ENCODE measurements around the gene CDH23.

The CDH23 gene

DNA sequence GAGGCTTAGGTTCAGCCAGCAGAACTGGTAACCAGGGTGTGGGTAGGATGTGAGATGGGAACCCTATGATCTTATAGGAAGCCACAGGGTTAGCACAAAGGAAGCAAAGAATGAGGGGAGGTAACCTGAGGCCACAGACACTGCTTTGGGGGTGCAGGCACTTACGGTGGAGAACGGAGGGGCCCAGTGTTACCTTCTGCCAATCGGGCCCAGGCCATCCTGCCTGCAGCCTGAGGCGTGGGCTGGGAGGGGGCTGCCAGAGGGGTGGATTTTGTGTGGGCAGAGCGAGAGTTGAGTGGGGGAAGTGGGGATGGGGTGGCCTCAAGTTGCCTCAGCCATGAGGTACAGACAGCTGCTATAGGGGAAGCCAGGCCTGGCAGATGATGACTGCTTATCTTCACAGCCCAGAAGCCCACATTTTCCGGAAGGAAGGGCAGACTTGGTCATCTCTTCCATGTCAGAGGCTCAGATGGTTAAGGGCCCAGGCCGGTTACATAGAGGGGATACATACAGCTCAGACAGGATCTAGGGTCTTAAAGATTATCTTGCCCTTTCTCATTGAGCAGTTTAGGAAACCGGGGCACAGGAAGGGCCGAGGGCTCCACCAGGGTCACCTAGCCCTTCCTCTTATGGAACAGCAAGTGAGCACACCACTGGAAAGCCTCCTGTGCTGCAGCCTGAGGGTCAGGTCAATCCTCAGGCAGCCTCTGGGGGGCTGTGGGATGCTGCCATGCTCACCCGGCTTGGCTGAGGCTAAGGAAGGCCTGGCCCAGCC, 401.0 kb downstream of the CDH23 start:
- H3K9ac ChIP-seq (ENCODE audit: low read length): no peak overlapping the region
- H3K4me1 ChIP-seq (ENCODE audit: low read length): no peaks in the 10 kb centered on the region
- H3K9me3 ChIP-seq (replicated peaks; ENCODE audit: insufficient read depth, low read length): no peaks in the 10 kb centered on the region
- no peak overlapping the region for H2AFZ ChIP-seq (ENCODE audit: low read length)
- no peak overlapping the region for H3K4me2 ChIP-seq (ENCODE audit: low read depth, low read length)
- TF ChIP-seq, protein P1, sequence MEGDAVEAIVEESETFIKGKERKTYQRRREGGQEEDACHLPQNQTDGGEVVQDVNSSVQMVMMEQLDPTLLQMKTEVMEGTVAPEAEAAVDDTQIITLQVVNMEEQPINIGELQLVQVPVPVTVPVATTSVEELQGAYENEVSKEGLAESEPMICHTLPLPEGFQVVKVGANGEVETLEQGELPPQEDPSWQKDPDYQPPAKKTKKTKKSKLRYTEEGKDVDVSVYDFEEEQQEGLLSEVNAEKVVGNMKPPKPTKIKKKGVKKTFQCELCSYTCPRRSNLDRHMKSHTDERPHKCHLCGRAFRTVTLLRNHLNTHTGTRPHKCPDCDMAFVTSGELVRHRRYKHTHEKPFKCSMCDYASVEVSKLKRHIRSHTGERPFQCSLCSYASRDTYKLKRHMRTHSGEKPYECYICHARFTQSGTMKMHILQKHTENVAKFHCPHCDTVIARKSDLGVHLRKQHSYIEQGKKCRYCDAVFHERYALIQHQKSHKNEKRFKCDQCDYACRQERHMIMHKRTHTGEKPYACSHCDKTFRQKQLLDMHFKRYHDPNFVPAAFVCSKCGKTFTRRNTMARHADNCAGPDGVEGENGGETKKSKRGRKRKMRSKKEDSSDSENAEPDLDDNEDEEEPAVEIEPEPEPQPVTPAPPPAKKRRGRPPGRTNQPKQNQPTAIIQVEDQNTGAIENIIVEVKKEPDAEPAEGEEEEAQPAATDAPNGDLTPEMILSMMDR (IDR thresholded peaks at IDR 0.05; ENCODE audit: low read length): no peak
- TF ChIP-seq EZH2 (optimal IDR thresholded peaks at IDR 0.05; ENCODE audit: low read depth, low read length): no peak
- TF ChIP-seq EZH2phosphoT487 (IDR thresholded peaks at IDR 0.05; ENCODE audit: low read length): no peak
- no peaks in the 10 kb centered on the region for H4K20me1 ChIP-seq (ENCODE audit: insufficient read depth, low read length)
- no peaks in the 10 kb centered on the region for H3K79me2 ChIP-seq (ENCODE audit: low read length)
- DNase-seq: no peak
- peaks cover 18% of the 10 kb centered on the region; the same call in 1 of the 2 replicates for H3K27me3 ChIP-seq (replicated peaks; ENCODE audit: insufficient read depth, low read length)
- H3K36me3 ChIP-seq (replicated peaks; ENCODE audit: insufficient read depth, low read length): no peaks in the 10 kb centered on the region
- H3F3A ChIP-seq (ENCODE audit: insufficient read depth, low read length): no peaks in the 10 kb centered on the region
- no peak overlapping the region for H3K27ac ChIP-seq (ENCODE audit: low read length)
- no peaks in the 10 kb centered on the region for H3K9me2 ChIP-seq (replicated peaks; ENCODE audit: insufficient read depth, low read length)
- H3K4me3 ChIP-seq (ENCODE audit: low read length): no peak overlapping the region

DNA sequence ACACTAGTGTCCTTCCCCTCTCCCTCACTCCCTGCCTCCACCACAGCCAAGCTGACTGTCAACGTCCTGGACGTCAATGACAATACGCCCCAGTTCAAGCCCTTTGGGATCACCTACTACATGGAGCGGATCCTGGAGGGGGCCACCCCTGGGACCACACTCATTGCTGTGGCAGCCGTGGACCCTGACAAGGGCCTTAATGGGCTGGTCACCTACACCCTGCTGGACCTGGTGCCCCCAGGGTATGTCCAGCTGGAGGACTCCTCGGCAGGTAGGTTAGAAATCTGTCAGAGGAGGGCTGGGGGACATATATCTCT, 401.5 kb downstream of the CDH23 start:
- H2AFZ ChIP-seq (ENCODE audit: low read length): no peak overlapping the region
- no peaks in the 10 kb centered on the region for H3K36me3 ChIP-seq (replicated peaks; ENCODE audit: insufficient read depth, low read length)
- no peak overlapping the region for H3K4me3 ChIP-seq (ENCODE audit: low read length)
- no peaks in the 10 kb centered on the region for H3K9me2 ChIP-seq (replicated peaks; ENCODE audit: insufficient read depth, low read length)
- no peak overlapping the region for H3K27ac ChIP-seq (ENCODE audit: low read length)
- TF ChIP-seq EZH2 (optimal IDR thresholded peaks at IDR 0.05; ENCODE audit: low read depth, low read length) (no peak), EZH2phosphoT487 (IDR thresholded peaks at IDR 0.05; ENCODE audit: low read length) (no peak)
- TF ChIP-seq, protein P1 (IDR thresholded peaks at IDR 0.05; ENCODE audit: low read length): no peak
- H3K9ac ChIP-seq (ENCODE audit: low read length): no peak overlapping the region
- DNase-seq: no peak
- H3K4me2 ChIP-seq (ENCODE audit: low read depth, low read length): no peak overlapping the region
- H3K9me3 ChIP-seq (replicated peaks; ENCODE audit: insufficient read depth, low read length): no peaks in the 10 kb centered on the region
- H3K79me2 ChIP-seq (ENCODE audit: low read length): no peaks in the 10 kb centered on the region
- H3F3A ChIP-seq (ENCODE audit: insufficient read depth, low read length): no peaks in the 10 kb centered on the region
- peaks cover 13% of the 10 kb centered on the region; the same call in 1 of the 2 replicates for H3K27me3 ChIP-seq (replicated peaks; ENCODE audit: insufficient read depth, low read length)
- no peaks in the 10 kb centered on the region for H4K20me1 ChIP-seq (ENCODE audit: insufficient read depth, low read length)
- no peaks in the 10 kb centered on the region for H3K4me1 ChIP-seq (ENCODE audit: low read length)

DNA sequence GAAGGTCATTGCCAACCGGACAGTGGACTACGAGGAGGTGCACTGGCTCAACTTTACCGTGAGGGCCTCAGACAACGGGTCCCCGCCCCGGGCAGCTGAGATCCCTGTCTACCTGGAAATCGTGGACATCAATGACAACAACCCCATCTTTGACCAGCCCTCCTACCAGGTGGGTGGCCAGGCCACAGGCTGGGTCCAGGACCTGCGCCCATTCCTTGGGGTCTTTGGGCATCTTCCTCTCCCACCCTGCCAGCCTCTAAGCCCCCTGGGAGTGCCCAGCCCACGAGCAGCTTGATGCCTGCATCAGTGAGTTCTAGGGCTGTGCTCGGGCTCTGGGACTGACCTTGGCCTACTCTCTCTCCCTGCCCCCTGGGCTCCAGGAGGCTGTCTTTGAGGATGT, 402.4 kb downstream of the CDH23 start:
- Histone ChIP-seq H3K9me3 (replicated peaks; ENCODE audit: insufficient read depth, low read length) (no peaks in the 10 kb centered on the region), H3K4me3 (ENCODE audit: low read length) (no peak overlapping the region), H3K79me2 (ENCODE audit: low read length) (no peaks in the 10 kb centered on the region), H2AFZ (ENCODE audit: low read length) (no peak overlapping the region), H3K9ac (ENCODE audit: low read length) (no peak overlapping the region), H3K27me3 (replicated peaks; ENCODE audit: insufficient read depth, low read length) (peaks cover 8% of the 10 kb centered on the region; the same call in 1 of the 2 replicates), H3K4me1 (ENCODE audit: low read length) (no peaks in the 10 kb centered on the region), H4K20me1 (ENCODE audit: insufficient read depth, low read length) (no peaks in the 10 kb centered on the region), H3K9me2 (replicated peaks; ENCODE audit: insufficient read depth, low read length) (no peaks in the 10 kb centered on the region), H3K36me3 (replicated peaks; ENCODE audit: insufficient read depth, low read length) (no peaks in the 10 kb centered on the region), H3K4me2 (ENCODE audit: low read depth, low read length) (no peak overlapping the region), H3K27ac (ENCODE audit: low read length) (no peak overlapping the region), H3F3A (ENCODE audit: insufficient read depth, low read length) (no peaks in the 10 kb centered on the region)
- TF ChIP-seq, protein P1 (IDR thresholded peaks at IDR 0.05; ENCODE audit: low read length): no peak
- TF ChIP-seq EZH2 (optimal IDR thresholded peaks at IDR 0.05; ENCODE audit: low read depth, low read length): no peak
- no peak for TF ChIP-seq EZH2phosphoT487 (IDR thresholded peaks at IDR 0.05; ENCODE audit: low read length)
- DNase-seq: no peak

All from MM.1S (cell line).